Left lung (tissue), 10 donors: ENCODE results near the gene ZNF629. TPM values are rescaled to one million over a fixed set of nuclear protein-coding genes. Genes with fewer than 3 reads are reported as not detected.
A peak's percentile ranks its signal among the peaks of the same experiment; 100 is the strongest.

Experiments used
- ATAC-seq: fragments of 200-7000 bp; cut with Tn5 transposase; one replicate; pipeline ENCODE4 v1.9.1; 2020; ENCODE audit warnings: moderate library complexity
- DNase-seq, 4 donors: peaks; one replicate each; pipeline ENCODE4 v3.0.0-alpha.2; 2013 to 2020
- H3K27ac ChIP-seq, 2 donors: fragments of 200-600 bp; sonication (generic) in 1 of 2; one replicate each; pipeline versions ENCODE4 v1.5.0 to v1.8.0; 2020 to 2021
- H3K27me3 ChIP-seq, 2 donors: fragments of 200-600 bp; sonication (generic) in 1 of 2; one replicate each; pipeline versions ENCODE4 v1.5.0 to v1.8.0; 2020 to 2021
- H3K36me3 ChIP-seq, 2 donors: fragments of 200-600 bp; sonication (generic) in 1 of 2; one replicate each; pipeline versions ENCODE4 v1.5.0 to v1.8.0; 2020 to 2021
- H3K4me1 ChIP-seq, 2 donors: fragments of 200-600 bp; one replicate each; pipeline ENCODE4 v1.8.0; 2021
- H3K4me3 ChIP-seq, 2 donors: fragments of 200-600 bp; sonication (generic) in 1 of 2; one replicate each; pipeline versions ENCODE4 v1.5.0 to v1.8.0; 2020 to 2021; ENCODE audit warnings: mild to moderate bottlenecking in 1 of 2
- H3K9me3 ChIP-seq, 2 donors: fragments of 200-600 bp; sonication (generic) in 1 of 2; one replicate each; pipeline versions ENCODE4 v1.5.0 to v1.8.0; 2020 to 2021
- CTCF ChIP-seq, 2 donors: fragments of 200-600 bp; sonication (generic) in 1 of 2; IDR thresholded peaks; one replicate each; pipeline versions ENCODE4 v1.5.0 to v1.8.0; 2021; ENCODE audit warnings: antibody characterized with exemption in 2 of 2
- intact Hi-C, 2 donors: fragments of 100-400 bp; cut with DNase I; formaldehyde crosslinking; loops; one replicate each; pipeline versions ENCODE4 v1.11.2 to v1.14.2; 2022
- polyA plus RNA-seq, 6 donors: library from polyadenylated mRNA; unstranded; fragments of 120-200 nt; gene quantifications; one replicate each; pipeline ENCODE4 v1.2.1, GENCODE V29; 2013; ENCODE audit not compliant: insufficient read length in 6 of 6
- total RNA-seq, 2 donors: library from RNA; stranded (reverse); fragmentation: NEBNext Ultra II Directional; extraction: Animal tissue kit (Norgen Biotek cat#: 25700); gene quantifications; one replicate each; pipeline ENCODE4 v1.2.1, GENCODE V29; 2021
- donor health status: DM: no; HTN: yes; CAD: no.
- donor health status: DM: no; HTN: no; CAD: no.

The ZNF629 gene
- total and polyA plus RNA-seq, 8 donors: 12.3 to 22.8 (median 19.0) TPM

DNA sequence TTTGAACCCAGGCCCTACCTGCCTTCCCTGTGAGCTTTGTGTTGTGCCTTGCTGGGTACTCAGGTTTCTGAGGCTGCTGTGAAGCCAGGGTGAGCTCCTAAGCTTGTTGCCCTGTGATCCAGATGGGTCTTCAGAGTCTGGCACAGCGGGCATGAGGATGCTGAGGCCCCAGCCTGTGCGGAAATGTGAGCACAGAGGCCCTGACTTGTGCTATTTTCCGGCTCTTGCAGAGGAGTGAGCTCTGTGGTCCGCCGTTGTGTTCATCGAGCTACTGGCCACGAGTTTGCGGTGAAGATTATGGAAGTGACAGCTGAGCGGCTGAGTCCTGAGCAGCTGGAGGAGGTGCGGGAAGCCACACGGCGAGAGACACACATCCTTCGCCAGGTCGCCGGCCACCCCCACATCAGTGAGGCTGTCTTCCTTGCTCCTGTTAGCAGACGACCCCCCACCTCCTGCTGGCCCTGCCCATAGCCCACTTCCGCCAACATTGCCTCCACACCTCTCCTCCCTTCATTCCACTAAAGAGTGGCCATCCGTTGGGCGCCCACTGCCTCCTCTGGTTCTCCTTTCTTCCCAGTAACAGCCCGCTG is 36.0 kb downstream of the ZNF629 start:
- intact Hi-C loops: no loop called here
- no peak for ATAC-seq

GRCh38 chr16:30750201-30750600 is 36.8 kb downstream of the ZNF629 start:
- ATAC-seq (no peak), DNase-seq (no peak)
- H3K27me3 ChIP-seq: no peaks in the 10 kb centered on the region
- intact Hi-C loops: no loop called here
- peaks cover 0 to 54% of the 10 kb centered on the region in 2 donors for H3K36me3 ChIP-seq
- no peak for TF ChIP-seq CTCF (IDR thresholded peaks at IDR 0.05)
- H3K4me3 ChIP-seq: no peak overlapping the region
- no peaks in the 10 kb centered on the region for H3K9me3 ChIP-seq
- H3K4me1 ChIP-seq: peaks cover 4 to 20% of the 10 kb centered on the region in 2 donors
- H3K27ac ChIP-seq: no peak overlapping the region

More for the DNA sequence above, 36.0 kb downstream of the ZNF629 start:
- H3K27ac ChIP-seq: no peak overlapping the region
- no peak for TF ChIP-seq CTCF (IDR thresholded peaks at IDR 0.05)
- DNase-seq: peak in 2 of 4 donors; percentile 29 to 49
- H3K4me3 ChIP-seq: no peak overlapping the region
- peaks cover 0 to 56% of the 10 kb centered on the region in 2 donors for H3K36me3 ChIP-seq
- H3K27me3 ChIP-seq: no peaks in the 10 kb centered on the region
- no peaks in the 10 kb centered on the region for H3K9me3 ChIP-seq
- H3K4me1 ChIP-seq: peaks cover 4 to 20% of the 10 kb centered on the region in 2 donors

DNA sequence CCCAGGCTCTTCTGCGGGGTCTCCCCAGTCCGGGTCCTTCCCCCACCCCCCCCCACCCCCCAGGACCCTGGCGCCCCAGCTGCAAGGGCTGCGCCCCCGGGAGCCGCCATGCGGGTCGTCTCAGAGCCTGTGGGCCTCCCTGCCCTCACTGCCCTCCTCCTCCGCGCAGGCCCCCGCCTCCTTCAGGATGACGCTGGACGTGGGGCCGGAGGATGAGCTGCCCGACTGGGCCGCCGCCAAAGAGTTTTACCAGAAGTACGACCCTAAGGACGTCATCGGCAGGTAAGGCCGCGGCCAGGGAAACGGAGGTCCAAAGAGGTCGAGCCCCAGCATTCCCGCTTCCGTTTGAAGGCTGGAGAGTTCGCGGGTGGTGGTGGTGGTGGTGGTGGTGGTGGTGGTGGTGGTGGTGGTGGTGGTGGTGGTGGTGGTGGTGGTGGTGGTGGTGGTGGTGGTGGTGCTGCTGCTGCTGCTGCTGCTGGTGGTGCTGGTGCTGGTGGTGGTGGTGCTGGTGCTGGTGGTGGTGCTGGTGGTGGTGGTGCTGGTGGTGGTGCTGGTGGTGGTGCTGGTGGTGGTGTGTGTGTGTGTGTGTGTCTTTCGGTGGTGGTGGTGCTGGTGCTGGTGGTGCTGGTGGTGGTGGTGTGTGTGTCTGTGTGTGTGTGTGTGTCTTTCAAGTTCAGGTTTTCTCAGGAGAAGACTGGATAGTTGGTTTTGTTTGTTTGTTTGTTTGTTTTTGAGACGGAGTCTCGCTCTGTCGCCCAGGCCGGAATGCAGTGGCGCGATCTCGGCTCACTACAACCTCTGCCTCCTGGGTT is 38.2 kb downstream of the ZNF629 start:
- ATAC-seq (peak; percentile 51), DNase-seq (peak in 2 of 4 donors; percentile 42 to 88)
- Histone ChIP-seq H3K4me1 (peaks cover 4 to 20% of the 10 kb centered on the region in 2 donors), H3K4me3 (peak overlapping the region; percentile 64 to 76), H3K9me3 (no peaks in the 10 kb centered on the region), H3K36me3 (peaks cover 0 to 54% of the 10 kb centered on the region in 2 donors), H3K27ac (peak overlapping the region in 1 of 2 donors; percentile 84), H3K27me3 (no peaks in the 10 kb centered on the region)
- no peak for TF ChIP-seq CTCF (IDR thresholded peaks at IDR 0.05)
- intact Hi-C loops: no loop called here

DNA sequence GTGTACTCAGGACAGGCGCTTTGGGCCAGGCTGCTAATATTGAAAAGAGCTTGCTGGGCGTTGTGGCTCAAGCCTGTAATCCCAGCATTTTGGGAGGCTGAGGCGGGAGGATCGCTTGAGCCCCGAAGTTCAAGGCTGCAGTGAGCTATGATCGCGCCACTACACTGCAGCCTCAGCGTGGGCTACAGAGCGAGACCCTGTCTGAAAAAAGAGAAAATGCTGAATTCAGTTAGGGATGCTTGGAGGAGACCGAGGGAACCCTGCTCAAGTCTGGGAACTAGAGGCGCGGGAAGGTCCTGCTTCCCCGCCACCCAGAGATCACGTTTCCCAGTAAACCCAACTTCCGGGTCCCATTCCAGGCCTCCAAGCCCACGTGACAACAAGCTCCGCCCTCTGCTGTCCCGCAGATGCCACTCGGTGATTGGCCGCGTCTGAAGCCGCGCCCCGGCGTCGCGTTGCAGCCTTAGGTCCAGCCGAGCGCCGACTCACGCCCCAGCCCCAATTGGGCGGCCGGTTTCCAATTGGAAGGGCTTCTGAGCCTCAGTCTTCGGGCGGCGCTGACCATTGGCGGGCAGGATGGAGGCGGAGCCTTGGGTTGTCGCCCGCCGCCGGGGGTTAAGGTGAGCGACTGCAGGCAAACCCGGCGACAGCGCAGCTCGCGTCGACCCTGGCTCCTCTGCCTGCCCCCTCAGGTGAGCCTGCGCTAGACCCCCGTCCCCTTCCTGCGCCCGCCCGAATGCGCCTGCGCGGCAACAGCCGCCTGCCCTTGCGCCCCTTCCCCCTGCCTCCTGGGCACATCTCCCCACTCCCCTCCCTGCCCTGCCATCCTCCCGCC is 39.0 kb downstream of the ZNF629 start, which contains the start of gene PHKG2:
PHKG2 (plus strand) TSS at position 627 of the 835 bp plus-strand sequence. CDS start 396 bp downstream, outside the sequence.
- no peak for TF ChIP-seq CTCF (IDR thresholded peaks at IDR 0.05)
- intact Hi-C loops: no loop called here
- H3K36me3 ChIP-seq: peaks cover 0 to 54% of the 10 kb centered on the region in 2 donors

More for the DNA sequence above, 39.0 kb downstream of the ZNF629 start, which contains the start of gene PHKG2:
- peak; percentile 97 to 100 (median 99) for DNase-seq
- Histone ChIP-seq H3K4me1 (peaks cover 4 to 20% of the 10 kb centered on the region in 2 donors), H3K4me3 (peak within 1 kb of the TSS; percentile 64 to 76), H3K27ac (peak within 1 kb of the TSS; percentile 68 to 84), H3K27me3 (no peaks in the 10 kb centered on the region), H3K9me3 (no peaks in the 10 kb centered on the region)
- ATAC-seq: peak; percentile 99
